Measurements from ENCODE around the gene IFNA14.

Gene IFNA14

GRCh38 chr9:21286099-21286498 lies 46.3 kb upstream of the IFNA14 start:
- H4K20me1 ChIP-seq (ENCODE audit: insufficient read depth, low read length, poor library complexity, severe bottlenecking): no peaks in the 10 kb centered on the region
- H3K4me2 ChIP-seq (ENCODE audit: low read depth, low read length, poor library complexity, severe bottlenecking): no peak overlapping the region
- H3F3A ChIP-seq (ENCODE audit: low read depth): no peaks in the 10 kb centered on the region
- TF ChIP-seq EZH2phosphoT487 (IDR thresholded peaks at IDR 0.05; ENCODE audit: borderline replicate concordance): no peak
- TF ChIP-seq, protein P1, sequence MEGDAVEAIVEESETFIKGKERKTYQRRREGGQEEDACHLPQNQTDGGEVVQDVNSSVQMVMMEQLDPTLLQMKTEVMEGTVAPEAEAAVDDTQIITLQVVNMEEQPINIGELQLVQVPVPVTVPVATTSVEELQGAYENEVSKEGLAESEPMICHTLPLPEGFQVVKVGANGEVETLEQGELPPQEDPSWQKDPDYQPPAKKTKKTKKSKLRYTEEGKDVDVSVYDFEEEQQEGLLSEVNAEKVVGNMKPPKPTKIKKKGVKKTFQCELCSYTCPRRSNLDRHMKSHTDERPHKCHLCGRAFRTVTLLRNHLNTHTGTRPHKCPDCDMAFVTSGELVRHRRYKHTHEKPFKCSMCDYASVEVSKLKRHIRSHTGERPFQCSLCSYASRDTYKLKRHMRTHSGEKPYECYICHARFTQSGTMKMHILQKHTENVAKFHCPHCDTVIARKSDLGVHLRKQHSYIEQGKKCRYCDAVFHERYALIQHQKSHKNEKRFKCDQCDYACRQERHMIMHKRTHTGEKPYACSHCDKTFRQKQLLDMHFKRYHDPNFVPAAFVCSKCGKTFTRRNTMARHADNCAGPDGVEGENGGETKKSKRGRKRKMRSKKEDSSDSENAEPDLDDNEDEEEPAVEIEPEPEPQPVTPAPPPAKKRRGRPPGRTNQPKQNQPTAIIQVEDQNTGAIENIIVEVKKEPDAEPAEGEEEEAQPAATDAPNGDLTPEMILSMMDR (conservative IDR thresholded peaks at IDR 0.05; ENCODE audit: low read length): no peak
- peaks cover 6% of the 10 kb centered on the region for H3K4me1 ChIP-seq (ENCODE audit: insufficient read depth, low read length, poor library complexity, severe bottlenecking)
- no peak overlapping the region for H3K9ac ChIP-seq (ENCODE audit: low read depth, low read length, poor library complexity, severe bottlenecking)
- H3K27me3 ChIP-seq (ENCODE audit: insufficient read depth, low read length, poor library complexity, severe bottlenecking): no peaks in the 10 kb centered on the region
- H3K4me3 ChIP-seq (ENCODE audit: low read length, poor library complexity, severe bottlenecking): no peak overlapping the region
- H3K79me2 ChIP-seq (ENCODE audit: insufficient read depth, low read length): no peaks in the 10 kb centered on the region
- H2AFZ ChIP-seq (ENCODE audit: low read length): no peak overlapping the region
- H3K9me3 ChIP-seq (ENCODE audit: insufficient read depth, low read depth, low read length): no peaks in the 10 kb centered on the region
- H3K36me3 ChIP-seq (ENCODE audit: insufficient read depth, low read length): no peaks in the 10 kb centered on the region
- no peaks in the 10 kb centered on the region for H3K9me2 ChIP-seq (replicated peaks; ENCODE audit: low read depth, low read length)

GRCh38 chr9:21281275-21281674 lies 41.5 kb upstream of the IFNA14 start:
- Histone ChIP-seq H3F3A (ENCODE audit: low read depth) (no peaks in the 10 kb centered on the region), H3K9me3 (ENCODE audit: insufficient read depth, low read depth, low read length) (no peaks in the 10 kb centered on the region), H4K20me1 (ENCODE audit: insufficient read depth, low read length, poor library complexity, severe bottlenecking) (no peaks in the 10 kb centered on the region), H3K36me3 (ENCODE audit: insufficient read depth, low read length) (no peaks in the 10 kb centered on the region), H2AFZ (ENCODE audit: low read length) (no peak overlapping the region), H3K9me2 (replicated peaks; ENCODE audit: low read depth, low read length) (no peaks in the 10 kb centered on the region), H3K9ac (ENCODE audit: low read depth, low read length, poor library complexity, severe bottlenecking) (no peak overlapping the region), H3K4me1 (ENCODE audit: insufficient read depth, low read length, poor library complexity, severe bottlenecking) (no peaks in the 10 kb centered on the region), H3K4me3 (ENCODE audit: low read length, poor library complexity, severe bottlenecking) (no peak overlapping the region), H3K27me3 (ENCODE audit: insufficient read depth, low read length, poor library complexity, severe bottlenecking) (no peaks in the 10 kb centered on the region), H3K4me2 (ENCODE audit: low read depth, low read length, poor library complexity, severe bottlenecking) (no peak overlapping the region), H3K79me2 (ENCODE audit: insufficient read depth, low read length) (no peaks in the 10 kb centered on the region)
- TF ChIP-seq, protein P1 (conservative IDR thresholded peaks at IDR 0.05; ENCODE audit: low read length): no peak
- no peak for TF ChIP-seq EZH2phosphoT487 (IDR thresholded peaks at IDR 0.05; ENCODE audit: borderline replicate concordance)

DNA sequence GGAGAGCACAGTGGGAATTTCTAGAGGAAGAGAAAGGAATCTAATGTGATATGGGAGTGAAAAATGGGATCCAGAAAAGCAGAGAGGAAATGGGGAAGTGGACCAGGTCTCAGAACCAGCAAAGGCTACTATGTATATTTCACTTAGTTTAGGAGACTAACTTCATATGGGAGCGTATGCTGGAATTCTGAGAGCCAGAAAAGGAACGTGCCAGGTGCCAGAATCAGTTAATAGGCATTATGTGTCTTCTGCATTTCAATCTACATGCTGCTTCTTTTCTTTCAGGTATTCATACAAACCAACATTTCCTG lies 28.5 kb upstream of the IFNA14 start:
- no peaks in the 10 kb centered on the region for H3K9me2 ChIP-seq (replicated peaks; ENCODE audit: low read depth, low read length)
- no peaks in the 10 kb centered on the region for H4K20me1 ChIP-seq (ENCODE audit: insufficient read depth, low read length, poor library complexity, severe bottlenecking)
- no peak overlapping the region for H3K4me2 ChIP-seq (ENCODE audit: low read depth, low read length, poor library complexity, severe bottlenecking)
- H3K9me3 ChIP-seq (ENCODE audit: insufficient read depth, low read depth, low read length): no peaks in the 10 kb centered on the region
- H3F3A ChIP-seq (ENCODE audit: low read depth): no peaks in the 10 kb centered on the region
- no peaks in the 10 kb centered on the region for H3K4me1 ChIP-seq (ENCODE audit: insufficient read depth, low read length, poor library complexity, severe bottlenecking)
- H3K27me3 ChIP-seq (ENCODE audit: insufficient read depth, low read length, poor library complexity, severe bottlenecking): no peaks in the 10 kb centered on the region
- no peak overlapping the region for H2AFZ ChIP-seq (ENCODE audit: low read length)
- H3K36me3 ChIP-seq (ENCODE audit: insufficient read depth, low read length): no peaks in the 10 kb centered on the region
- no peaks in the 10 kb centered on the region for H3K79me2 ChIP-seq (ENCODE audit: insufficient read depth, low read length)
- no peak overlapping the region for H3K4me3 ChIP-seq (ENCODE audit: low read length, poor library complexity, severe bottlenecking)
- no peak overlapping the region for H3K9ac ChIP-seq (ENCODE audit: low read depth, low read length, poor library complexity, severe bottlenecking)
- TF ChIP-seq EZH2phosphoT487 (IDR thresholded peaks at IDR 0.05; ENCODE audit: borderline replicate concordance): no peak
- TF ChIP-seq, protein P1 (conservative IDR thresholded peaks at IDR 0.05; ENCODE audit: low read length): no peak
